22Rv1 (cell line): Measurements from ENCODE around the gene AUTS2.

Source experiments
- ZFX ChIP-seq: fragments of 450-650 bp; IDR thresholded peaks from 2 replicates; pipeline ENCODE4 v1.6.1; 2017; ENCODE audit warnings: antibody characterized with exemption, borderline replicate concordance
- TF ChIP-seq, protein P1 (sequence below): fragments of 450-650 bp; IDR thresholded peaks from 2 replicates; pipeline ENCODE4 v1.5.1; 2017; ENCODE audit warnings: mild to moderate bottlenecking

DNA sequence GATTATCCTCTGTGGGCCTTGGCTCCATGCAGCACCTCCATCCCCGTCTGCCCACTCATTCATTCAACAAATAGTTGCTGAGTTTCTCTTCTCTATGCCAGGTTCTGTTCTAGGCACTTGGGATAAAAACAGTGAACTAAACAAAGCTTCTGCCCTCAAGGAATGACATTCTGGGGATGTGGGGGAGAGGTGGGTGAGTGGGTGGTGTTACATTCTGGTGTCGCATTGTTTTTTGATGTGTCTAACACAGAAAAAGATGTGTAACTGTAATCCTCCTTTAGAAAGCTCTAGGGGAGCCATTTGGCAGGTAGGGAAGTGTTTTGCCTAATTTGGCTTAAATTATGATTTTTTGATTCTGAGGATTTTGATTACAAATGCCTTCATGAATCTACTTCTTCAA, 21.4 kb downstream of the AUTS2 start:
- TF ChIP-seq, protein P1, sequence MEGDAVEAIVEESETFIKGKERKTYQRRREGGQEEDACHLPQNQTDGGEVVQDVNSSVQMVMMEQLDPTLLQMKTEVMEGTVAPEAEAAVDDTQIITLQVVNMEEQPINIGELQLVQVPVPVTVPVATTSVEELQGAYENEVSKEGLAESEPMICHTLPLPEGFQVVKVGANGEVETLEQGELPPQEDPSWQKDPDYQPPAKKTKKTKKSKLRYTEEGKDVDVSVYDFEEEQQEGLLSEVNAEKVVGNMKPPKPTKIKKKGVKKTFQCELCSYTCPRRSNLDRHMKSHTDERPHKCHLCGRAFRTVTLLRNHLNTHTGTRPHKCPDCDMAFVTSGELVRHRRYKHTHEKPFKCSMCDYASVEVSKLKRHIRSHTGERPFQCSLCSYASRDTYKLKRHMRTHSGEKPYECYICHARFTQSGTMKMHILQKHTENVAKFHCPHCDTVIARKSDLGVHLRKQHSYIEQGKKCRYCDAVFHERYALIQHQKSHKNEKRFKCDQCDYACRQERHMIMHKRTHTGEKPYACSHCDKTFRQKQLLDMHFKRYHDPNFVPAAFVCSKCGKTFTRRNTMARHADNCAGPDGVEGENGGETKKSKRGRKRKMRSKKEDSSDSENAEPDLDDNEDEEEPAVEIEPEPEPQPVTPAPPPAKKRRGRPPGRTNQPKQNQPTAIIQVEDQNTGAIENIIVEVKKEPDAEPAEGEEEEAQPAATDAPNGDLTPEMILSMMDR = no peak
- no peak for TF ChIP-seq ZFX
